Body of pancreas (tissue), 4 donors: Measurements from ENCODE around the gene ADSS1.

Experiments used
- POLR2A ChIP-seq, 3 donors: fragments of 450-650 bp; IDR thresholded peaks; one replicate each; pipeline ENCODE4 v1.6.1; 2016; ENCODE audit warnings: antibody characterized with exemption in 3 of 3, mild to moderate bottlenecking in 2 of 3
- TF ChIP-seq, protein P1 (sequence below), 7 experiments: fragments of 450-650 bp in 4 of 7; fragments of 200-600 bp in 3 of 7; sonication (generic) in 3 of 7; IDR thresholded peaks; one replicate each; pipeline ENCODE4 v1.5.1; 2016 to 2019; ENCODE audit warnings: antibody characterized with exemption in 7 of 7

DNA sequence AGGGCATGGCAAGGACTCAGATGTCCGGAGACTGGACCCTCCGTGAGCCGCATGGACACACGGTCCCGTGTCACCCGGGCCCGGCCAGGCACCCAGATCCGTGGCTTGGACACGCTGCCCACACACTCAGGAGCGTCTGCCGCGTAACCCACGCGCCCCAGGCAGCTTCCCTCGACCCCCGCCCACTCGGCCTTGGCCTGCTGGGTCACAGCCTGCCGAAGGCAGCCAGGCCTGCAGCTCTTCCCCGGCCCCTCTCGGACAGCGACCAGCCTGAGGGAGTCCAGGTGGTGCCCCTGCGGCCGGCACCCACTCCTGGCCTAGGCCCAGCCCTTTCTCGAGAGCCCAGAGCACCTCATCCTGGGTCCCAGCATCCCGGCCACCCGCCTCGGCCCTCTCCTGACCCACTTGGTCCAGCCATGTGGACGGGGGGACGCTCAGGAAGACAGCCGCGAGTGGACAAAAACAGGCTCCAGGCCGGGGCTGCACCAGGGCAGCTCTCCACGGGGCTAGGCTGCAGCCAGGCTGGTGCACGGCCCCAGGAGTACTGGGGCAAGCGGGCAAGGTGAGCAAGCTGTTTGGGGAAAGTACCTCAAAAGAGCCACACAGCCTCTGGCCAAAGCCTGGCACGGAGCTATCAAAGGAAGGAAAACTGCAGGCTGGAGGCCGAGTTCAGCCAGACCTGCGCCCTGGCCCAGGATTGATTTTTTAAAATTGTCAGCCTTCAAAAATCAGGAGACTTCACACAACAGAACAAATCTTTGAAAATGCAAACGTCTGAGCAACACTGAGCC, 65.0 kb downstream of the ADSS1 start:
- TF ChIP-seq, protein P1, sequence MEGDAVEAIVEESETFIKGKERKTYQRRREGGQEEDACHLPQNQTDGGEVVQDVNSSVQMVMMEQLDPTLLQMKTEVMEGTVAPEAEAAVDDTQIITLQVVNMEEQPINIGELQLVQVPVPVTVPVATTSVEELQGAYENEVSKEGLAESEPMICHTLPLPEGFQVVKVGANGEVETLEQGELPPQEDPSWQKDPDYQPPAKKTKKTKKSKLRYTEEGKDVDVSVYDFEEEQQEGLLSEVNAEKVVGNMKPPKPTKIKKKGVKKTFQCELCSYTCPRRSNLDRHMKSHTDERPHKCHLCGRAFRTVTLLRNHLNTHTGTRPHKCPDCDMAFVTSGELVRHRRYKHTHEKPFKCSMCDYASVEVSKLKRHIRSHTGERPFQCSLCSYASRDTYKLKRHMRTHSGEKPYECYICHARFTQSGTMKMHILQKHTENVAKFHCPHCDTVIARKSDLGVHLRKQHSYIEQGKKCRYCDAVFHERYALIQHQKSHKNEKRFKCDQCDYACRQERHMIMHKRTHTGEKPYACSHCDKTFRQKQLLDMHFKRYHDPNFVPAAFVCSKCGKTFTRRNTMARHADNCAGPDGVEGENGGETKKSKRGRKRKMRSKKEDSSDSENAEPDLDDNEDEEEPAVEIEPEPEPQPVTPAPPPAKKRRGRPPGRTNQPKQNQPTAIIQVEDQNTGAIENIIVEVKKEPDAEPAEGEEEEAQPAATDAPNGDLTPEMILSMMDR (IDR thresholded peaks at IDR 0.05): no peak
- TF ChIP-seq POLR2A (IDR thresholded peaks at IDR 0.05): no peak
